Head of caudate nucleus (tissue), 42 donors: ENCODE results near the gene CEP85L.

ENCODE experiments used
- DNase-seq, 42 donors: peaks; one replicate each; pipeline versions ENCODE4 v3.0.0 to v3.0.0-alpha.2; 2020 to 2021; ENCODE audit warnings: mixed read lengths in 7 of 42
- intact Hi-C: fragments of 100-400 bp; cut with DNase I; formaldehyde crosslinking; loops from one replicate; pipeline ENCODE4 v1.15.0; 2022

Gene CEP85L

DNA sequence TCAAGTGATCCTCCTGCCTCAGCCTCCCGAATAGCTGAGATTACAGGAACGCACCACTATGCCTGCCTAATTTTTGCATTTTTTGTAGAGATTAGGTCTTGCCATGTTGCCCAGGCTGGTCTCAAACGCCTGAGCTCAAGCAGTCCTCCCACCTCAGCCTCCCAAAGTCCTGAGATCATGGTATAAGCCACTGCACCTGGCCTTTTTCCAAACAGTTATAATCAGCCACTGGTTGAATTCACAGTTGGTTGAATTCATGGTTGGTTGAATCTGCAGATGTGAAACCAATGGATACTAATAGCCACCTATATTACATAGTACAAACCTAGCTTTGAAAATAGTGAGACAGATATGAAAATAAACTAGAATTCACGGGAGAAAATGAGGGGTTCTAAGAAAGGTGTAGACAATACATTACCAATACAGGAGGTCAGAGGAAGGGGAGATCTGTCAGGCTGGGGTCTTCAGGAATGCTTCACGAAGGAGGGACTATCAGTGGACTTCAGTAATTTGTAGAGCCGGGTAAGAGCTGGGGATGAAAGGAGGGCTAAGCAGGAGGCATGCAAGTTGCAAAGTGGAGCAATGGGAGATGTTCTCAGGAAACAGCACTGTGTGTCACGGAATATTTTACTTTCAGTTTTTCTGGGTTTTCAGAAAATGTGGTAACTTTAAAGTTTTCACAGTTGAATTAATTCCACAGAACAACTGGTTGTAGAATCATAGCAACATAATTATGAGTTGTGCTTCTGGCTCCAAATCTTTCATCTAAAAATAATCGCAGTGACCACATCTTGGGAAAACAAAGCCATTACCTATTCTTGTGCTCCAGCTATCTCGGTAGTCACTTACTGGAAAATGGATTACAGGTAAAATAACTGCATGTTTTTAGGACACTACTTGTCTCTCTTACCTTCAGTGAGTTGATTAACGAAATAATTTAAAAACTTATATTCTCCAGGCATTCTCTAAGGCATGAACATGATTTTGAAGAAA, 12.9 kb upstream of the CEP85L start:
- no peak for DNase-seq
- intact Hi-C loops, result no loop called here

GRCh38 chr6:118661831-118662230, 10.4 kb upstream of the CEP85L start:
- no peak for DNase-seq
- intact Hi-C loops, result no loop called here

- DNase-seq, result peak in 7 of 42 donors; percentile 12 to 56 (median 26)
Observed at GRCh38 chr6:118660218-118660569, 8.8 kb upstream of the CEP85L start.

GRCh38 chr6:118659513-118660217, 8.3 kb upstream of the CEP85L start:
- intact Hi-C loops, result loop anchor here (10.0 kb wide), 1 partner anchor 125 kb away; no protein-coding TSS in a partner anchor

More at GRCh38 chr6:118660218-118660569, 8.8 kb upstream of the CEP85L start:
- intact Hi-C loops, result no loop called here

GRCh38 chr6:118656847-118657451, 5.6 kb upstream of the CEP85L start:
- intact Hi-C loops, result loop anchor here (10.0 kb wide), 1 partner anchor 128 kb away; no protein-coding TSS in a partner anchor
- DNase-seq, result no peak

More at GRCh38 chr6:118659513-118660217, 8.3 kb upstream of the CEP85L start:
- peak in 1 of 42 donors; percentile 17 for DNase-seq

DNA sequence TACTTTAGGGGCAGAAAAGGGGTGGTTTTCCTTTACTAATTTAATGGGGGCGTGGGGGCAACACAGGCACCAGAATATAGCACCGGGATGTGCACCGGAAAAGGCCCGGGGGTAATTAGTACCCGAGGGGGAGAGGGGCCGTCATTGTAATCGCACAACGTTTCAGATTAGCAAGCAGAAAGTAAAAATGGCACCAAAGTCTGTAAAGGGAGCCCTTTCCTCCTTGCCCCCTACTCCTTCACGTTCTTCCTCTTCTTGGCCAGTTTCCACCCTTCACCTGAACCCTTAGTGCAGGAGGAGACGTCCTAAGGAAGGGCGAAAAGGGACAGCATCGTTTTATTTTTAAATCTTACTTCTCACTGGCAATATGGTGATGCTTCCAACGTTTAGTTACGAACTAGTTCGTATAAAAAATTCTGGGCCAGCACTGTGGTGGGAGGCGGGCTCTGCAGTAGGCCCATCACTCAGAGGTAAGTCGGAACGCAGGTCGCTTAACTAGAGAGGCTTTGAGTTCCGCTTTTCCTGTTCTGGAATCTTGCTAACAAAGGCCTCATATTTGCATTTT, 742 bp upstream of the CEP85L start:
- intact Hi-C loops, result loop anchor here (5.0 to 10.0 kb wide), 3 partner anchors 55 to 240 kb away; partner anchors contain the start of gene ASF1A
- peak in 26 of 42 donors; percentile 9 to 64 (median 28) for DNase-seq

GRCh38 chr6:118650582-118651281, 659 bp downstream of the CEP85L start:
- peak in 39 of 42 donors; percentile 20 to 76 (median 50) for DNase-seq
- intact Hi-C loops, result loop anchor here (5.0 to 10.0 kb wide), 3 partner anchors 57 to 242 kb away; partner anchors contain the start of gene ASF1A

- intact Hi-C loops, result loop anchor here (5.0 to 10.0 kb wide), 3 partner anchors 57 to 242 kb away; partner anchors contain the start of gene ASF1A
- peak in 4 of 42 donors; percentile 26 to 59 (median 37) for DNase-seq
Observed at GRCh38 chr6:118649918-118650581, 1.3 kb downstream of the CEP85L start.

GRCh38 chr6:118648866-118649554, 2.4 kb downstream of the CEP85L start:
- no peak for DNase-seq
- intact Hi-C loops, result no loop called here

- intact Hi-C loops, result no loop called here
Observed at GRCh38 chr6:118646977-118647376, 4.4 kb downstream of the CEP85L start.

GRCh38 chr6:118645395-118645794, 6.0 kb downstream of the CEP85L start:
- DNase-seq, result no peak
- intact Hi-C loops, result no loop called here

More at GRCh38 chr6:118646977-118647376, 4.4 kb downstream of the CEP85L start:
- DNase-seq, result no peak

- no peak for DNase-seq
- intact Hi-C loops, result no loop called here
Observed at GRCh38 chr6:118644007-118644406, 7.4 kb downstream of the CEP85L start.

- no peak for DNase-seq
- intact Hi-C loops, result no loop called here
Observed at GRCh38 chr6:118641042-118641441, 10.3 kb downstream of the CEP85L start.

- no peak for DNase-seq
- intact Hi-C loops, result no loop called here
Observed at GRCh38 chr6:118639054-118639964, 12.1 kb downstream of the CEP85L start.

- intact Hi-C loops, result no loop called here
Observed at GRCh38 chr6:118638288-118638687, 13.1 kb downstream of the CEP85L start.

More at GRCh38 chr6:118638288-118638687, 13.1 kb downstream of the CEP85L start:
- no peak for DNase-seq
